Astrocyte of the cerebellum (primary cell): ENCODE data around the gene NFKBIA.
"Not testable (repeated sequence)": the region's sequence is repeated elsewhere in the genome, so short reads cannot be mapped to it uniquely, and the experiment has no call there.

Source experiments
- DNase-seq: peaks from one replicate; pipeline ENCODE4 v3.0.0-alpha.2; 2011; ENCODE audit warnings: low read depth
- H3K4me3 ChIP-seq: 2 replicates; pipeline ENCODE4 v1.5.1; 2011; ENCODE audit warnings: mild to moderate bottlenecking, low read depth, low read length, moderate library complexity
- CTCF ChIP-seq: IDR thresholded peaks from 2 replicates; pipeline ENCODE4 v1.5.1; 2012; ENCODE audit warnings: low read length, low read depth, moderate library complexity, mild to moderate bottlenecking; ENCODE audit errors: missing control alignments
- in situ Hi-C: cut with HindIII; loops from 2 replicates; pipeline ENCODE4 v1.10.0; 2017; ENCODE audit warnings: low sequenced_read_pairs

The NFKBIA gene

GRCh38 chr14:35400648-35401421 lies 3.7 kb downstream of the NFKBIA start:
- DNase-seq = no peak
- no peak for TF ChIP-seq CTCF
- no peak overlapping the region for H3K4me3 ChIP-seq
- in situ Hi-C loops = loop anchor here (25.0 kb wide), 1 partner anchor 164 kb away; no protein-coding TSS in a partner anchor

- in situ Hi-C loops = no loop called here
- no peak for TF ChIP-seq CTCF
- DNase-seq = no peak
- H3K4me3 ChIP-seq = no peak overlapping the region
Observed at GRCh38 chr14:35399083-35399937, 5.2 kb downstream of the NFKBIA start.

- no peak for TF ChIP-seq CTCF
- no peak overlapping the region for H3K4me3 ChIP-seq
- no peak for DNase-seq
- in situ Hi-C loops = no loop called here
Observed at GRCh38 chr14:35398071-35398584, 6.4 kb downstream of the NFKBIA start.

GRCh38 chr14:35396610-35397009 lies 7.9 kb downstream of the NFKBIA start:
- in situ Hi-C loops, H3K4me3 ChIP-seq, DNase-seq: not testable (repeated sequence)

- no peak overlapping the region for H3K4me3 ChIP-seq
- in situ Hi-C loops = no loop called here
- no peak for TF ChIP-seq CTCF
- DNase-seq = no peak
Observed at GRCh38 chr14:35395283-35395682, 9.3 kb downstream of the NFKBIA start.

GRCh38 chr14:35394326-35395013 lies 10.1 kb downstream of the NFKBIA start:
- in situ Hi-C loops = no loop called here
- TF ChIP-seq CTCF = no peak
- no peak for DNase-seq
- H3K4me3 ChIP-seq = no peak overlapping the region
